Astrocyte (in vitro differentiated cells and primary cell): ENCODE measurements around the gene CKS1B.

Experiments used
- CTCF ChIP-seq: IDR thresholded peaks from 2 replicates; pipeline ENCODE4 v1.5.1; 2011; ENCODE audit warnings: low read depth, mild to moderate bottlenecking, inconsistent platforms, low read length, moderate library complexity; ENCODE audit not compliant: insufficient read depth
- EZH2 ChIP-seq: IDR thresholded peaks from 2 replicates; pipeline ENCODE4 v1.6.1; 2012; ENCODE audit warnings: mild to moderate bottlenecking, low read length, inconsistent platforms; ENCODE audit not compliant: insufficient read depth

- TF ChIP-seq CTCF, result no peak
- TF ChIP-seq EZH2, result no peak
Observed at GRCh38 chr1:154962156-154962749, 12.2 kb upstream of the CKS1B start.
